PFSK-1 (cell line): ENCODE results near the gene SCYGR3.

Source experiments
- FOXP2 ChIP-seq: optimal IDR thresholded peaks from 2 replicates; pipeline ENCODE3; 2011; ENCODE audit warnings: borderline replicate concordance, control low read depth, inconsistent platforms; ENCODE audit not compliant: insufficient read depth; ENCODE audit errors: extremely low read length, extremely low read depth
- POLR2AphosphoS5 ChIP-seq: IDR thresholded peaks from 2 replicates; pipeline ENCODE4 v1.6.1; 2012; ENCODE audit warnings: low read depth, mild to moderate bottlenecking, control low read depth, low read length, moderate library complexity
- REST ChIP-seq, 2 experiments: IDR thresholded peaks; 2 replicates each; pipeline versions ENCODE4 v1.6.1 to v1.8.0; 2011 to 2012; ENCODE audit warnings: low read depth in 2 of 2, low read length in 2 of 2, control low read depth in 1 of 2, inconsistent platforms in 1 of 2, mild to moderate bottlenecking in 1 of 2, moderate library complexity in 1 of 2; ENCODE audit not compliant: insufficient read depth in 1 of 2
- SIN3A ChIP-seq: IDR thresholded peaks from 2 replicates; pipeline ENCODE4 v1.6.1; 2012; ENCODE audit warnings: mild to moderate bottlenecking, low read length, moderate library complexity, borderline replicate concordance; ENCODE audit not compliant: insufficient read depth
- TAF1 ChIP-seq: IDR thresholded peaks from 2 replicates; pipeline ENCODE4 v1.6.1; 2012; ENCODE audit warnings: low read length, control low read depth, borderline replicate concordance; ENCODE audit not compliant: insufficient read depth

The SCYGR3 gene

GRCh38 chr2:227623226-227623625 lies 8.6 kb upstream of the SCYGR3 start:
- TF ChIP-seq SIN3A (no peak), POLR2AphosphoS5 (no peak), FOXP2 (no peak), TAF1 (no peak), REST (IDR thresholded peaks at IDR 0.05; ENCODE audit: insufficient read depth in 1 of 2, low read depth in 2 of 2, low read length in 2 of 2) (no peak)

GRCh38 chr2:227617316-227618230 lies 2.9 kb upstream of the SCYGR3 start, which contains the start of gene SCYGR4:
SCYGR4 (plus strand) TSS chr2:227617498; CDS start chr2:227617498, 0 bp downstream.
- TF ChIP-seq FOXP2 (no peak), POLR2AphosphoS5 (no peak), TAF1 (no peak), REST (IDR thresholded peaks at IDR 0.05; ENCODE audit: insufficient read depth in 1 of 2, low read depth in 2 of 2, low read length in 2 of 2) (no peak), SIN3A (no peak)

GRCh38 chr2:227616631-227617030 lies 2.0 kb upstream of the SCYGR3 start:
- TF ChIP-seq FOXP2 (no peak), SIN3A (no peak), TAF1 (no peak), REST (IDR thresholded peaks at IDR 0.05; ENCODE audit: insufficient read depth in 1 of 2, low read depth in 2 of 2, low read length in 2 of 2) (no peak), POLR2AphosphoS5 (no peak)

- TF ChIP-seq REST (IDR thresholded peaks at IDR 0.05; ENCODE audit: insufficient read depth in 1 of 2, low read depth in 2 of 2, low read length in 2 of 2) = no peak
- no peak for TF ChIP-seq POLR2AphosphoS5
- TF ChIP-seq TAF1 = no peak
- TF ChIP-seq SIN3A = no peak
- no peak for TF ChIP-seq FOXP2
Observed at GRCh38 chr2:227615906-227616305, 1.3 kb upstream of the SCYGR3 start.
